CD4-positive, alpha-beta T cell treated with Interferon alpha-2 for 1 hour (primary cell): ENCODE data around the gene ADAMTS7.
"Not testable (repeated sequence)": the region's sequence is repeated elsewhere in the genome, so short reads cannot be mapped to it uniquely, and the experiment has no call there.

Experiments
- DNase-seq, 2 donors: peaks; one replicate each; pipeline ENCODE4 v3.0.0-alpha.2; 2020 to 2022

The ADAMTS7 gene, protein sequence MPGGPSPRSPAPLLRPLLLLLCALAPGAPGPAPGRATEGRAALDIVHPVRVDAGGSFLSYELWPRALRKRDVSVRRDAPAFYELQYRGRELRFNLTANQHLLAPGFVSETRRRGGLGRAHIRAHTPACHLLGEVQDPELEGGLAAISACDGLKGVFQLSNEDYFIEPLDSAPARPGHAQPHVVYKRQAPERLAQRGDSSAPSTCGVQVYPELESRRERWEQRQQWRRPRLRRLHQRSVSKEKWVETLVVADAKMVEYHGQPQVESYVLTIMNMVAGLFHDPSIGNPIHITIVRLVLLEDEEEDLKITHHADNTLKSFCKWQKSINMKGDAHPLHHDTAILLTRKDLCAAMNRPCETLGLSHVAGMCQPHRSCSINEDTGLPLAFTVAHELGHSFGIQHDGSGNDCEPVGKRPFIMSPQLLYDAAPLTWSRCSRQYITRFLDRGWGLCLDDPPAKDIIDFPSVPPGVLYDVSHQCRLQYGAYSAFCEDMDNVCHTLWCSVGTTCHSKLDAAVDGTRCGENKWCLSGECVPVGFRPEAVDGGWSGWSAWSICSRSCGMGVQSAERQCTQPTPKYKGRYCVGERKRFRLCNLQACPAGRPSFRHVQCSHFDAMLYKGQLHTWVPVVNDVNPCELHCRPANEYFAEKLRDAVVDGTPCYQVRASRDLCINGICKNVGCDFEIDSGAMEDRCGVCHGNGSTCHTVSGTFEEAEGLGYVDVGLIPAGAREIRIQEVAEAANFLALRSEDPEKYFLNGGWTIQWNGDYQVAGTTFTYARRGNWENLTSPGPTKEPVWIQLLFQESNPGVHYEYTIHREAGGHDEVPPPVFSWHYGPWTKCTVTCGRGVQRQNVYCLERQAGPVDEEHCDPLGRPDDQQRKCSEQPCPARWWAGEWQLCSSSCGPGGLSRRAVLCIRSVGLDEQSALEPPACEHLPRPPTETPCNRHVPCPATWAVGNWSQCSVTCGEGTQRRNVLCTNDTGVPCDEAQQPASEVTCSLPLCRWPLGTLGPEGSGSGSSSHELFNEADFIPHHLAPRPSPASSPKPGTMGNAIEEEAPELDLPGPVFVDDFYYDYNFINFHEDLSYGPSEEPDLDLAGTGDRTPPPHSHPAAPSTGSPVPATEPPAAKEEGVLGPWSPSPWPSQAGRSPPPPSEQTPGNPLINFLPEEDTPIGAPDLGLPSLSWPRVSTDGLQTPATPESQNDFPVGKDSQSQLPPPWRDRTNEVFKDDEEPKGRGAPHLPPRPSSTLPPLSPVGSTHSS (N-terminal part only)

GRCh38 chr15:78811124-78811824, at the start of gene ADAMTS7:
Gene ADAMTS7 (minus strand): TSS chr15:78811464. CDS start chr15:78811220, 244 bp downstream.
- DNase-seq: peak; percentile 36 to 48

- DNase-seq: peak; percentile 65 to 75
These were observed 48.9 kb upstream of the ADAMTS7 start for GRCh38 chr15:78859971-78860719.

DNA sequence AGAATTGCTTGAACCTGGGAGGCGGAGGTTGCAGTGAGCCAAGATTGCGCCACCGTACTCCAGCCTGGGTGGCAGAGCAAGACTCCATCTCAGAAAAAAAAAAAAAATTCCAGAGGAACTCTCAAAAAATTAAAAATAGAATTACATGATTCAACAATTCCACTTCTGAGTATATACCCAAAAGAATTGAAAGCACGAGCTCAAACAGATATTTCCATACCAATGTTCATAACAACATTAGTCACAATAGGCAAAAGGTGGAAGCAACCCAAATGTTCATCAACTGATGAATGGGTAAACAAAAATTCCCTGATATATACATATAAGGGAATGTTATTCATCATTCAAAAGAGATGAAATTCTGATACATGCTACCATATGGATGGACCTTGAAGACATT, 44.5 kb upstream of the ADAMTS7 start:
- no peak for DNase-seq

GRCh38 chr15:78854833-78855372, 43.6 kb upstream of the ADAMTS7 start:
- no peak for DNase-seq

DNA sequence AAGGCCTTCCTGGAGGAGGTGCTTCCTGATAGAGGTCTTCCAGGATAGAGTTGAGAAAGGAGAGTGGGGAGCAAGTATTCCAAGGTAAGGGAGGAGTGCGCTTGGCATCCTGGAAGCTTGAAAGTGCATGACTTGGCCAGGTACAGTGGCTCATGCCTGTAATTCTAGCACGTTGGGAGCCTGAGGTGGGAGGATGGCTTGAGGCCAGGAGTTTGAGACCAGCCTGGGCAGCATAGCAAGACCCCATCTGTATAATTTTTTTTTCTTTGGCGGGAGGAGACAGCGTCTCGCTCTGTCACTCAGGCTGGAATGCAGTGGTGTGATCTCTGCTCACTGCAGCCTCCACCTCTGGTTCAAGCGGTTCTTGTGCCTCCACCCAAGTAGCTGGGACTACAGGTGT, 42.2 kb upstream of the ADAMTS7 start:
- no peak for DNase-seq

DNA sequence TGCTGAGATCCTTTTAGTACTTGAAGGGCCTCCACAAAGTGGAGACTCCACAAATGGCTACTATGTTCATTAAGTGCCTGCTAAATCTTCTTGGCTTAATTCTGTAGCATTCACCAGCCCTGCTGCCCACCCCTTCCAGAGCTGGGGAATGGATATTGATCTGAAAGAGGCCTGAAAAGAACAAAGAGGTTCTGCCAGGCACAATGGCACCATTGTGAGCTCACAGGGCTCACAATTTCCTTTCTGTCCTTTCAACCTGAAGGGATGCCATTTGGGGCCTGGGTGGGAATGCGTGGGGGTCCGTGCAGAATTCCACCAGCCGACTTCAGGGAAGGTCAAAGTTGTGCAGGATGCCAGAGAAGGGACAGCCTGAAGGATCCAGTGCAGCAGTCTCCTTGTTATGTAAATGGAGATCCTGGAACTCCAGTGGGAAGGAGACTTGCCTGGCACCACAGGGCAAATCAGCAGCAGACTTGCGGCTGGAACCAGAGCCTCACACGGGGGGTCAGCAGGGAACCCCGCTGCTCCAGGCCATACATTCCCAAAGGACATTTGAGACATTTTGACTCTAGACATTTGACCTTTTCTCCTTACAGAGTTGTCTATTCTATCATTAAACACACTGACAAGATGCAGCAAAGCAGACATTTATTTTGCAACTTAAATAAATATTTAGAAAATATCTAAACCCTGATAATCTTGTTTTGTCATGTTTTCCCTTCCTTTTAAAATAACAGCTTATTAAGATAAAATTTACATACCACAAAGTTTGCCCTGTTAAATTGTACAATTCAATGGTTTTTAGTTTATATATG, 39.9 kb upstream of the ADAMTS7 start:
- no peak for DNase-seq

DNA sequence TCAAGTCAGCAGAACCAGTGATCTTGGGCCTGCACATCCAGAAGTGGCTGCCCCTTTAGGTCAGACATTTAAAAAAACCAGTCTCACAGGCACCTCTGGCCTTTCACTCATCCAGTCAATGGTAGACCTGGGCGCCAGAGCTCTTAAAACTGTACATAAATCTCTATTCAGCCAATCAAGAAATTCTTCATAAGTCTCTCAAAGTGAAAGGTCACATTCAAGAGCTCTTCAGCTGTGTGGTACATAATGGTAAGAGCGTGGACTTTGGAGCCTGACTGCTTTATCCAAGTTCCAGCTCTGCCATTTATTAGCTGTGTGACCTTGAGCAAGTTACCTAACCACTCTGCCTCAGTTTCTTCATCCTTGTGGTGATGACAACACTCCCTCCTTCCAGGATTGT, 39.1 kb upstream of the ADAMTS7 start:
- DNase-seq: no peak

- not testable (repeated sequence) for DNase-seq
These were observed 36.2 kb upstream of the ADAMTS7 start for GRCh38 chr15:78847387-78847906.

DNA sequence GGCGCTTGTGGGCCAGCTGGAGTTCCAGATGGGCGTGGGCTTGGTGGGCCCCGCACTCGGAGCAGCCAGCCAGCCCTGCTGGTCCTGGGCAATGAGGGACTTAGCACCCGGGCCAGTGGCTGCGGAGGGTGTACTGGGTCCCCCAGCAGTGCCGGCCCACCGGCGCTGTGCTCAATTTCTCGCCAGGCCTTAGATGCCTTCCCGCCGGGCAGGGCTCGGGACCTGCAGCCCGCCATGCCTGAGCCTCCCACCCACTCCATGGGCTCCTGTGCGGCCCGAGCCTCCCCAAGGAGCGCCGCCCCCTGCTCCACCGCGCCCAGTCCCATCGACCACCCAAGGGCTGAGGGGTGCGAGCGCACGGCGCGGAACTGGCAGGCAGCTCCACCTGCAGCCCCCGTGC, 35.6 kb upstream of the ADAMTS7 start:
- DNase-seq: not testable (repeated sequence)

- no peak for DNase-seq
These were observed 31.3 kb upstream of the ADAMTS7 start for GRCh38 chr15:78842519-78842918.

DNA sequence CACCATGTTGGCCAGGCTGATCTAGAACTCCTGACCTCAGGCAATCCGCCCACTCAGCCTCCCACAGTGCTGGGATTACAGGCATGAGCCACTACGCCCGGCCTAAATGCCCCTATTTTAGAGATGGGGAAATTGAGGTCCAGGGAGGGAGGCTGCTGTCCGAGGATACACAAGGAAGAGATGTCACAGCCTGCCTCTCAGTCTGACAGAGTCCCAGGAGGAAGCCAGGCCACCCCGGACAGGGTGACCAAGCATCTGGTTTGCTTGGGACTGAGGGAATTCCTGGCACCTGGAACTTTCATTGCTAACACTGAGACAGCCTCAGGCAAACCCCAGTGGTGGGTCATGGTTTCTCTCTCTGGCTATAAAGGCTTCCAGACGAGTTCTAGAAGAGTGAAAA, 30.6 kb upstream of the ADAMTS7 start:
- no peak for DNase-seq

DNA sequence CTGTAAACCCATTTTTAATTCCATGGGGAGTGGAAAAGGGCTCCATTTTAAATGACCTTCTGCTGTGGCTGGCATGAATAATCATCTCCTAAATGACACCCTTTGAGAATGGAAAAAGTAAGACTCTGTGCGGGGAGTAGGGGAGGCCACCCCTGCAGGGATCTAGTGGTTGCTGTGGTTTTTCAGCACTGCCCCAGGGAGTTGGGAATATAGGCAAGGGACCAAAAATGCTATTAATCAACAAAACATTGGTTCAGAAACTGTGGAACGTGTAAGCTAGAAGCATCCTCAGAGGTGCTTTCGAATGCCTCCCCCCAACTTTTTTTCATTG, 30.1 kb upstream of the ADAMTS7 start:
- no peak for DNase-seq

GRCh38 chr15:78840661-78841375, 29.6 kb upstream of the ADAMTS7 start:
- DNase-seq: no peak

DNA sequence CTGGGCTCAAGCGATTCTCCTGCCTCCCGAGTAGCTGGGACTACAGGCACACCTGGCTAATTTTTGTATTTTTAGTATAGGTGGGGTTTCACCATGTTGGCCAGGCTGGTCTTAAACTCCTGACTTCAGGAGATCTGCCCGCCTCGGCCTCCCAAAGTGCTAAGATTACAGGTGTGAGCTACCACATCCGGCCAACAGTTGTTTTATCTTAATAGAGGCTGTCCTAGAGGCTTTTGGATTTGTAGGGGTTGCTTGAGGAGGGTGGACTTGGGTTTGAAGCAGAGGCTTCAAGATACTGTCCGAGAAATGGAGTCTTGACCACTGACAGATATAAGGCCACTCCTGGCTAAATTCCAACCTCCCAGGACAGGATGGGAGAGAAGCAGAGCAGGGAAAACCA, 27.9 kb upstream of the ADAMTS7 start:
- DNase-seq: not testable (repeated sequence)

- DNase-seq: no peak
These were observed 27.2 kb upstream of the ADAMTS7 start for GRCh38 chr15:78838489-78838888.

DNA sequence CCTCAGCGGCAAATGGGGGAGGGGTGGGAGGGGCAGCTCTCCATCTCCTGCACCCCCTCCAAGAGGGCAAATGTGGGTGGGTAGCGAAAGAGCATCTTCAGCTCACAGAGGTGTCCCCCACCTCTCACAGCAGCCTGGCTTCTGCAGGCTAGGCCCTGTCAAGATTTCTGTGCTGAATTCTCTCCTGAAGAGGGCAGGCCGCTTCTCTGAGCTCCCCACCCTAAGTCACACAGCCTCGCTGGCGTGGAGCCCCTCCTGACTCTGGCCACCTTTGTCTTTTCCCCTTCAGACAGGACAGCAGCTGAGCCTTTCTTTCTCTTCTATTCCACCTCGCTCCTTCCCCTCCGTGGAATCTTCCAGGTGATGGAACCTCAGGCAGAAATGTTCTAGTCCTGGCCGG, 26.3 kb upstream of the ADAMTS7 start:
- DNase-seq: no peak

GRCh38 chr15:78837131-78837530, 25.9 kb upstream of the ADAMTS7 start:
- no peak for DNase-seq

GRCh38 chr15:78836333-78836732, 25.1 kb upstream of the ADAMTS7 start:
- DNase-seq: no peak
